H9 (cell line): ENCODE data around the gene FUT6. TPM values are rescaled to one million over a fixed set of nuclear protein-coding genes. Genes with fewer than 3 reads are reported as not detected.

Experiments used
- DNase-seq: peaks from one replicate; pipeline ENCODE4 v3.0.0-alpha.2; 2017
- H2AFZ ChIP-seq: one replicate; pipeline ENCODE4 v1.6.1; 2013; ENCODE audit warnings: mild to moderate bottlenecking, low read length, control low read depth, moderate library complexity
- H2AK5ac ChIP-seq: 2 replicates; pipeline ENCODE4 v1.6.1; 2013; ENCODE audit warnings: low read length, control low read depth, mixed read lengths; ENCODE audit not compliant: insufficient read length
- H2BK120ac ChIP-seq: one replicate; pipeline ENCODE4 v1.6.1; 2013; ENCODE audit warnings: low read depth, mild to moderate bottlenecking, low read length, control low read depth, inconsistent platforms; ENCODE audit not compliant: poor library complexity, severe bottlenecking
- H2BK12ac ChIP-seq: 2 replicates; pipeline ENCODE4 v1.6.1; 2013; ENCODE audit warnings: low read length, control low read depth, mixed read lengths, low read depth; ENCODE audit not compliant: insufficient read length
- H2BK15ac ChIP-seq: 2 replicates; pipeline ENCODE4 v1.6.1; 2013; ENCODE audit warnings: low read depth, low read length, control low read depth
- H2BK20ac ChIP-seq: one replicate; pipeline ENCODE4 v1.6.1; 2013; ENCODE audit warnings: low read depth, mild to moderate bottlenecking, low read length, control low read depth, inconsistent platforms; ENCODE audit not compliant: poor library complexity, severe bottlenecking
- H2BK5ac ChIP-seq: 2 replicates; pipeline ENCODE4 v1.6.1; 2013; ENCODE audit warnings: low read length, control low read depth, mixed read lengths; ENCODE audit not compliant: insufficient read length
- H3K14ac ChIP-seq: 2 replicates; pipeline ENCODE4 v1.6.1; 2013; ENCODE audit warnings: low read length, control low read depth; ENCODE audit not compliant: insufficient read depth
- H3K18ac ChIP-seq: 2 replicates; pipeline ENCODE4 v1.6.1; 2013; ENCODE audit warnings: low read depth, mild to moderate bottlenecking, mixed read lengths, low read length, control low read depth; ENCODE audit not compliant: insufficient read length
- H3K23ac ChIP-seq: 2 replicates; pipeline ENCODE4 v1.6.1; 2013; ENCODE audit warnings: low read length, control low read depth, mixed read lengths, low read depth; ENCODE audit not compliant: insufficient read length
- H3K23me2 ChIP-seq: 2 replicates; pipeline ENCODE4 v1.6.1; 2013; ENCODE audit warnings: low read depth, mild to moderate bottlenecking, mixed read lengths, low read length, control low read depth; ENCODE audit not compliant: insufficient read length, poor library complexity, severe bottlenecking
- H3K27ac ChIP-seq: 2 replicates; pipeline ENCODE4 v1.5.1; 2013; ENCODE audit warnings: low read length, control low read depth, mixed read lengths, low read depth; ENCODE audit not compliant: insufficient read length
- H3K27me3 ChIP-seq: 2 replicates; pipeline ENCODE4 v1.6.1; 2013; ENCODE audit warnings: low read length, control low read depth, inconsistent platforms; ENCODE audit not compliant: insufficient read depth
- H3K4ac ChIP-seq: 2 replicates; pipeline ENCODE4 v1.6.1; 2013; ENCODE audit warnings: low read depth, mild to moderate bottlenecking, control low read depth, inconsistent platforms, low read length, moderate library complexity
- H3K4me1 ChIP-seq: 2 replicates; pipeline ENCODE4 v1.6.1; 2013; ENCODE audit warnings: low read length, control low read depth, inconsistent platforms; ENCODE audit not compliant: insufficient read depth
- H3K4me2 ChIP-seq: 2 replicates; pipeline ENCODE4 v1.6.1; 2013; ENCODE audit warnings: low read length, control low read depth, mixed read lengths; ENCODE audit not compliant: insufficient read length, insufficient read depth
- H3K56ac ChIP-seq: 2 replicates; pipeline ENCODE4 v1.6.1; 2013; ENCODE audit warnings: low read depth, mild to moderate bottlenecking, mixed read lengths, low read length, control low read depth; ENCODE audit not compliant: insufficient read length
- H3K79me1 ChIP-seq: 2 replicates; pipeline ENCODE4 v1.6.1; 2013; ENCODE audit warnings: low read depth, mild to moderate bottlenecking, moderate library complexity, low read length, control low read depth, inconsistent platforms; ENCODE audit not compliant: insufficient read depth, poor library complexity, severe bottlenecking
- H3K79me2 ChIP-seq: 2 replicates; pipeline ENCODE4 v1.6.1; 2013; ENCODE audit warnings: low read length, control low read depth, inconsistent platforms; ENCODE audit not compliant: insufficient read depth
- H3K9ac ChIP-seq: 2 replicates; pipeline ENCODE4 v1.6.1; 2013; ENCODE audit warnings: low read length, control low read depth, mixed read lengths; ENCODE audit not compliant: insufficient read length; ENCODE audit errors: extremely low read depth
- H3K9me3 ChIP-seq: one replicate; pipeline ENCODE4 v1.6.1; 2013; ENCODE audit warnings: low read depth, low read length, inconsistent platforms; ENCODE audit not compliant: control insufficient read depth
- H3T11ph ChIP-seq: one replicate; pipeline ENCODE4 v1.6.1; 2013; ENCODE audit warnings: mild to moderate bottlenecking, low read length, control low read depth, inconsistent platforms
- H4K20me1 ChIP-seq: one replicate; pipeline ENCODE4 v1.6.1; 2013; ENCODE audit not compliant: control insufficient read depth, insufficient read length, insufficient read depth
- H4K5ac ChIP-seq: 2 replicates; pipeline ENCODE4 v1.6.1; 2013; ENCODE audit warnings: low read depth, mild to moderate bottlenecking, mixed read lengths, low read length, control low read depth; ENCODE audit not compliant: insufficient read length
- H4K8ac ChIP-seq: replicated peaks from 2 replicates; pipeline ENCODE4 v1.6.1; 2013; ENCODE audit warnings: low read length, control low read depth, mixed read lengths, low read depth; ENCODE audit not compliant: insufficient read length
- H4K91ac ChIP-seq: 2 replicates; pipeline ENCODE4 v1.6.1; 2013; ENCODE audit warnings: low read depth, mild to moderate bottlenecking, moderate library complexity, mixed read lengths, low read length, control low read depth; ENCODE audit not compliant: insufficient read length
- H3K27ac Mint-ChIP-seq, 3 experiments: 2 replicates in 2 of 3; 3 replicates in 1 of 3; pipeline ENCODE4 v1.8.0; 2020 to 2021; ENCODE audit warnings: mixed read lengths in 3 of 3, mild to moderate bottlenecking in 1 of 3, moderate library complexity in 1 of 3
- H3K27me3 Mint-ChIP-seq: 2 replicates; pipeline ENCODE4 v1.8.0; 2021; ENCODE audit warnings: low read depth, mild to moderate bottlenecking, moderate library complexity, mixed read lengths
- H3K36me3 Mint-ChIP-seq, 3 experiments: 2 replicates in 2 of 3; 3 replicates in 1 of 3; pipeline ENCODE4 v1.8.0; 2020 to 2021; ENCODE audit warnings: low read depth in 3 of 3, mixed read lengths in 3 of 3; ENCODE audit not compliant: insufficient read depth in 1 of 3
- H3K4me1 Mint-ChIP-seq, 2 experiments: 2 replicates each; pipeline ENCODE4 v1.8.0; 2020; ENCODE audit warnings: mixed read lengths in 2 of 2
- H3K4me3 Mint-ChIP-seq, 2 experiments: 2 replicates in 1 of 2; 3 replicates in 1 of 2; pipeline ENCODE4 v1.8.0; 2020 to 2021; ENCODE audit warnings: mild to moderate bottlenecking in 2 of 2, mixed read lengths in 2 of 2, moderate library complexity in 1 of 2
- H3K9me3 Mint-ChIP-seq, 2 experiments: 2 replicates in 1 of 2; 3 replicates in 1 of 2; pipeline ENCODE4 v1.8.0; 2020; ENCODE audit warnings: mild to moderate bottlenecking in 2 of 2, mixed read lengths in 2 of 2, moderate library complexity in 1 of 2
- CTCF ChIP-seq: fragments of 200-600 bp; sonication (generic); conservative IDR thresholded peaks from 3 replicates; pipeline ENCODE4 v1.8.0; 2021; ENCODE audit warnings: antibody characterized with exemption, mild to moderate bottlenecking
- WGBS: extraction: QIAGEN DNeasy Blood & Tissue Kit; methylation state at CpG from one replicate; pipeline ENCODE4 v1.1.7; 2013; ENCODE audit warnings: missing lambda C conversion rate, low lambda C conversion rate, mixed read lengths; ENCODE audit not compliant: insufficient read length; ENCODE audit errors: extremely low coverage; 5-methylcytosine and 5-hydroxymethylcytosine counted together
- total RNA-seq: library from RNA; stranded (reverse); gene quantifications from 2 replicates; pipeline ENCODE4 v1.2.1, GENCODE V29; 2021

The FUT6 gene
- total RNA-seq, 1 experiment from 2014 or later: 0.13 TPM

- Mint-ChIP-seq H3K9me3 (no peaks in the 10 kb centered on the region; a peak in 2 of 5 replicates), H3K4me1 (peaks cover 1 to 6% of the 10 kb centered on the region in 2 experiments; a peak in 2 of 4 replicates), H3K27me3 (peaks cover 46% of the 10 kb centered on the region), H3K27ac (no peak overlapping the region; a peak in 1 of 7 replicates), H3K4me3 (no peak overlapping the region), H3K36me3 (no peaks in the 10 kb centered on the region)
- H4K20me1 ChIP-seq: no peaks in the 10 kb centered on the region
- no peak overlapping the region for H2BK15ac ChIP-seq
- no peak overlapping the region for H4K8ac ChIP-seq
- no peaks in the 10 kb centered on the region for H3K27me3 ChIP-seq
- H2BK12ac ChIP-seq: no peak overlapping the region
- no peak overlapping the region for H3K9ac ChIP-seq
- H2BK20ac ChIP-seq: no peak overlapping the region
- no peak overlapping the region for H3K4me2 ChIP-seq
- H2BK120ac ChIP-seq: no peak overlapping the region
- no peaks in the 10 kb centered on the region for H3K79me1 ChIP-seq
- H3K9me3 ChIP-seq: no peaks in the 10 kb centered on the region
- H3K18ac ChIP-seq: no peak overlapping the region
- TF ChIP-seq CTCF: no peak
- H3K56ac ChIP-seq: no peak overlapping the region
- no peak overlapping the region for H2AFZ ChIP-seq
- no peak overlapping the region for H3K27ac ChIP-seq
- no peak overlapping the region for H3K4ac ChIP-seq
- no peak overlapping the region for H2BK5ac ChIP-seq
- H3K23ac ChIP-seq: no peak overlapping the region
- no peak overlapping the region for H4K91ac ChIP-seq
- H3K14ac ChIP-seq: no peak overlapping the region
- H3K23me2 ChIP-seq: peaks cover 12% of the 10 kb centered on the region
- WGBS: no CpG with 5 or more reads among the region's 22 CpGs
- H3K4me1 ChIP-seq: no peaks in the 10 kb centered on the region
- no peaks in the 10 kb centered on the region for H3K79me2 ChIP-seq
- no peak overlapping the region for H2AK5ac ChIP-seq
- no peak overlapping the region for H4K5ac ChIP-seq
- no peak overlapping the region for H3T11ph ChIP-seq
- DNase-seq: no peak
Measured at GRCh38 chr19:5832061-5832460, 7.4 kb downstream of the FUT6 start.
